Measurements from ENCODE around the gene AGBL2.

- no peak for TF ChIP-seq CTCF (IDR thresholded peaks at IDR 0.05; ENCODE audit: low read length)
- TF ChIP-seq EZH2 (optimal IDR thresholded peaks at IDR 0.05; ENCODE audit: low read depth, low read length), result no peak
- TF ChIP-seq EZH2phosphoT487 (IDR thresholded peaks at IDR 0.05; ENCODE audit: low read length), result no peak
Observed at GRCh38 chr11:47609675-47610074, 105.5 kb downstream of the AGBL2 start.
